NB4 (cell line): ENCODE data around the gene JAG2.

Experiments used
- CTCF ChIP-seq: IDR thresholded peaks from one replicate; pipeline ENCODE4 v1.5.1; 2012; ENCODE audit warnings: low read depth, low read length
- MYC ChIP-seq: IDR thresholded peaks from 2 replicates; pipeline ENCODE4 v1.6.1; 2011; ENCODE audit warnings: low read depth, low read length

GRCh38 chr14:105167303-105168092 is 1.1 kb downstream of the JAG2 start:
- TF ChIP-seq CTCF (no peak), MYC (no peak)
